SK-N-SH treated with all-trans-retinoic acid at 6 μM for 48 hours (cell line): ENCODE data around the gene CTIF.

Source experiments
- CSRNP3 ChIP-seq: fragments of 250-450 bp; sonication (Bioruptor Pico); IDR thresholded peaks from 2 replicates; pipeline ENCODE4 v1.5.1; 2021; ENCODE audit warnings: mild to moderate bottlenecking, moderate library complexity
- OSR1 ChIP-seq: fragments of 250-450 bp; sonication (Bioruptor Pico); IDR thresholded peaks from 2 replicates; pipeline ENCODE4 v1.8.0; 2022; ENCODE audit warnings: moderate library complexity, mild to moderate bottlenecking, inconsistent platforms
- ZC3H10 ChIP-seq: fragments of 250-450 bp; sonication (Bioruptor Pico); IDR thresholded peaks from 2 replicates; pipeline ENCODE4 v1.5.1; 2021; ENCODE audit warnings: mild to moderate bottlenecking, moderate library complexity
- ZFP3 ChIP-seq: fragments of 250-450 bp; sonication (Bioruptor Pico); IDR thresholded peaks from 2 replicates; pipeline ENCODE4 v1.5.0; 2020; ENCODE audit warnings: mild to moderate bottlenecking, moderate library complexity
- ZFP30 ChIP-seq: fragments of 450-650 bp; formaldehyde crosslinking; IDR thresholded peaks from 2 replicates; pipeline ENCODE4 v1.5.0; 2022; ENCODE audit warnings: mild to moderate bottlenecking, moderate library complexity
- ZNF70 ChIP-seq: fragments of 450-650 bp; formaldehyde crosslinking; IDR thresholded peaks from 2 replicates; pipeline ENCODE4 v1.5.0; 2020; ENCODE audit warnings: mild to moderate bottlenecking, moderate library complexity

GRCh38 chr18:48730010-48730409, 191.2 kb downstream of the CTIF start:
- TF ChIP-seq ZFP30 (CRISPR knock-in tag) = no peak
- no peak for TF ChIP-seq ZFP3
- TF ChIP-seq ZNF70 (CRISPR knock-in tag) = no peak
- no peak for TF ChIP-seq CSRNP3 (CRISPR knock-in tag)
- no peak for TF ChIP-seq ZC3H10 (CRISPR knock-in tag)
- no peak for TF ChIP-seq OSR1 (CRISPR knock-in tag)
